Esophagus muscularis mucosa (tissue), 4 donors: ENCODE results near the gene SYNDIG1.

Source experiments
- EP300 ChIP-seq: sonication (generic); formaldehyde crosslinking; IDR thresholded peaks from one replicate; pipeline ENCODE4 v1.6.1; 2017; ENCODE audit warnings: antibody characterized with exemption
- POLR2A ChIP-seq: fragments of 450-650 bp; IDR thresholded peaks from one replicate; pipeline ENCODE4 v1.6.1; 2017; ENCODE audit warnings: antibody characterized with exemption, moderate library complexity, mild to moderate bottlenecking, low read depth
- POLR2AphosphoS5 ChIP-seq, 2 donors: sonication (generic); formaldehyde crosslinking; IDR thresholded peaks; one replicate each; pipeline ENCODE4 v1.6.1; 2017; ENCODE audit warnings: antibody characterized with exemption in 2 of 2
- TF ChIP-seq, protein P1 (sequence below), 3 experiments: fragments of 200-600 bp in 2 of 3; fragments of 450-650 bp in 1 of 3; sonication (generic) in 2 of 3; IDR thresholded peaks; one replicate each; pipeline ENCODE4 v1.5.1; 2017 to 2019; ENCODE audit warnings: antibody characterized with exemption in 3 of 3, mild to moderate bottlenecking in 2 of 3, moderate library complexity in 1 of 3

DNA sequence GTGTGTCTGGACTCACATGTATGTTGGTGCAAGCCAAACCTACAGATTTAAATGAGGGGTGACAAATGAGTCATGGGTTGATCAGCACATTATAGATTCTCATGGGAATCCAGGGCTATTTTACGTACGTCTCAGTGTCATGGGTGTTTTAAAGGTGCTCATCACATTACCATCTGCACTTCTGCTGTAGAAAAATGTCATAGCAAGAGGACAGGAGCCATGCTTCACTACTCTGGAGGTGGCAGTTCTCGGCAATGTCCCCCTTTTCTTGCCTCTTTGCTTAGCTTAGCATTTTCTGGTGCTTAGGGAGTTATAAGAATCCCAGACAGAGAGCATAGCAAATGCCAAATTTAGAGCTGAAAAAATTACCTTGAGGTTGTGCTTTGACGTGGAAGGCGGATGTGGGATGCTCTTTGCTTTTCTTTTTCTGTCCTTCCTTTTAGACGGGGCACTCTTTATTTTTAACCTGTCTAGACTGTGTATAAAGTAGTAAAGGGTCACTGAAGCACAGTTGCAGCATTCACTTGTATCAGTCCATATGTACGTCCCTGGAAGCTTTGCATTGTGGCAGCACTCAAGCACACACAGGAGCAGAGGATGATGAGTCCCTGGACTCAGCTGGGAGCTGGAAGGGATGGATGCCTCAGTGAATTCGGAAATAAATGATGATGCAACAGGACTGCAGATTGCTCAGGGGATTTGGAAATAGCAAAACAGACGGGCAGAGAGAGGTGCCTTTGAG, 139.7 kb downstream of the SYNDIG1 start:
- TF ChIP-seq POLR2A (no peak), POLR2AphosphoS5 (IDR thresholded peaks at IDR 0.05) (no peak), EP300 (no peak)
- TF ChIP-seq, protein P1, sequence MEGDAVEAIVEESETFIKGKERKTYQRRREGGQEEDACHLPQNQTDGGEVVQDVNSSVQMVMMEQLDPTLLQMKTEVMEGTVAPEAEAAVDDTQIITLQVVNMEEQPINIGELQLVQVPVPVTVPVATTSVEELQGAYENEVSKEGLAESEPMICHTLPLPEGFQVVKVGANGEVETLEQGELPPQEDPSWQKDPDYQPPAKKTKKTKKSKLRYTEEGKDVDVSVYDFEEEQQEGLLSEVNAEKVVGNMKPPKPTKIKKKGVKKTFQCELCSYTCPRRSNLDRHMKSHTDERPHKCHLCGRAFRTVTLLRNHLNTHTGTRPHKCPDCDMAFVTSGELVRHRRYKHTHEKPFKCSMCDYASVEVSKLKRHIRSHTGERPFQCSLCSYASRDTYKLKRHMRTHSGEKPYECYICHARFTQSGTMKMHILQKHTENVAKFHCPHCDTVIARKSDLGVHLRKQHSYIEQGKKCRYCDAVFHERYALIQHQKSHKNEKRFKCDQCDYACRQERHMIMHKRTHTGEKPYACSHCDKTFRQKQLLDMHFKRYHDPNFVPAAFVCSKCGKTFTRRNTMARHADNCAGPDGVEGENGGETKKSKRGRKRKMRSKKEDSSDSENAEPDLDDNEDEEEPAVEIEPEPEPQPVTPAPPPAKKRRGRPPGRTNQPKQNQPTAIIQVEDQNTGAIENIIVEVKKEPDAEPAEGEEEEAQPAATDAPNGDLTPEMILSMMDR (IDR thresholded peaks at IDR 0.05) = no peak
